Left lung (tissue), 10 donors: ENCODE data around the gene RPL32. TPM values are rescaled to one million over a fixed set of nuclear protein-coding genes. Genes with fewer than 3 reads are reported as not detected.

Experiments used
- ATAC-seq: fragments of 200-7000 bp; cut with Tn5 transposase; one replicate; pipeline ENCODE4 v1.9.1; 2020; ENCODE audit warnings: moderate library complexity
- DNase-seq, 4 donors: peaks; one replicate each; pipeline ENCODE4 v3.0.0-alpha.2; 2013 to 2020
- H3K27ac ChIP-seq, 2 donors: fragments of 200-600 bp; sonication (generic) in 1 of 2; one replicate each; pipeline versions ENCODE4 v1.5.0 to v1.8.0; 2020 to 2021
- H3K27me3 ChIP-seq, 2 donors: fragments of 200-600 bp; sonication (generic) in 1 of 2; one replicate each; pipeline versions ENCODE4 v1.5.0 to v1.8.0; 2020 to 2021
- H3K36me3 ChIP-seq, 2 donors: fragments of 200-600 bp; sonication (generic) in 1 of 2; one replicate each; pipeline versions ENCODE4 v1.5.0 to v1.8.0; 2020 to 2021
- H3K4me1 ChIP-seq, 2 donors: fragments of 200-600 bp; one replicate each; pipeline ENCODE4 v1.8.0; 2021
- H3K4me3 ChIP-seq, 2 donors: fragments of 200-600 bp; sonication (generic) in 1 of 2; one replicate each; pipeline versions ENCODE4 v1.5.0 to v1.8.0; 2020 to 2021; ENCODE audit warnings: mild to moderate bottlenecking in 1 of 2
- H3K9me3 ChIP-seq, 2 donors: fragments of 200-600 bp; sonication (generic) in 1 of 2; one replicate each; pipeline versions ENCODE4 v1.5.0 to v1.8.0; 2020 to 2021
- CTCF ChIP-seq, 2 donors: fragments of 200-600 bp; sonication (generic) in 1 of 2; IDR thresholded peaks; one replicate each; pipeline versions ENCODE4 v1.5.0 to v1.8.0; 2021; ENCODE audit warnings: antibody characterized with exemption in 2 of 2
- intact Hi-C, 2 donors: fragments of 100-400 bp; cut with DNase I; formaldehyde crosslinking; loops; one replicate each; pipeline versions ENCODE4 v1.11.2 to v1.14.2; 2022
- polyA plus RNA-seq, 6 donors: library from polyadenylated mRNA; unstranded; fragments of 120-200 nt; gene quantifications; one replicate each; pipeline ENCODE4 v1.2.1, GENCODE V29; 2013; ENCODE audit not compliant: insufficient read length in 6 of 6
- total RNA-seq, 2 donors: library from RNA; stranded (reverse); fragmentation: NEBNext Ultra II Directional; extraction: Animal tissue kit (Norgen Biotek cat#: 25700); gene quantifications; one replicate each; pipeline ENCODE4 v1.2.1, GENCODE V29; 2021
- donor health status: DM: no; HTN: yes; CAD: no.
- donor health status: DM: no; HTN: no; CAD: no.

Gene RPL32
- total and polyA plus RNA-seq, 8 donors: 1,223 to 2,940 (median 2,469) TPM

- intact Hi-C loops: no loop called here
- H3K9me3 ChIP-seq: no peaks in the 10 kb centered on the region
- H3K27ac ChIP-seq: no peak overlapping the region
- no peaks in the 10 kb centered on the region for H3K36me3 ChIP-seq
- no peak overlapping the region for H3K4me3 ChIP-seq
- ATAC-seq (no peak), DNase-seq (no peak)
- no peak for TF ChIP-seq CTCF (IDR thresholded peaks at IDR 0.05)
- no peaks in the 10 kb centered on the region for H3K27me3 ChIP-seq
- H3K4me1 ChIP-seq: peaks cover 0 to 18% of the 10 kb centered on the region in 2 donors
Measured at GRCh38 chr3:12809001-12809400, 32.4 kb downstream of the RPL32 start.

GRCh38 chr3:12808587-12808986 lies 32.8 kb downstream of the RPL32 start:
- Histone ChIP-seq H3K36me3 (no peaks in the 10 kb centered on the region), H3K9me3 (no peaks in the 10 kb centered on the region), H3K27ac (no peak overlapping the region), H3K27me3 (no peaks in the 10 kb centered on the region), H3K4me3 (no peak overlapping the region), H3K4me1 (peaks cover 0 to 18% of the 10 kb centered on the region in 2 donors)
- DNase-seq: no peak
- intact Hi-C loops: no loop called here
- no peak for ATAC-seq
- no peak for TF ChIP-seq CTCF (IDR thresholded peaks at IDR 0.05)

DNA sequence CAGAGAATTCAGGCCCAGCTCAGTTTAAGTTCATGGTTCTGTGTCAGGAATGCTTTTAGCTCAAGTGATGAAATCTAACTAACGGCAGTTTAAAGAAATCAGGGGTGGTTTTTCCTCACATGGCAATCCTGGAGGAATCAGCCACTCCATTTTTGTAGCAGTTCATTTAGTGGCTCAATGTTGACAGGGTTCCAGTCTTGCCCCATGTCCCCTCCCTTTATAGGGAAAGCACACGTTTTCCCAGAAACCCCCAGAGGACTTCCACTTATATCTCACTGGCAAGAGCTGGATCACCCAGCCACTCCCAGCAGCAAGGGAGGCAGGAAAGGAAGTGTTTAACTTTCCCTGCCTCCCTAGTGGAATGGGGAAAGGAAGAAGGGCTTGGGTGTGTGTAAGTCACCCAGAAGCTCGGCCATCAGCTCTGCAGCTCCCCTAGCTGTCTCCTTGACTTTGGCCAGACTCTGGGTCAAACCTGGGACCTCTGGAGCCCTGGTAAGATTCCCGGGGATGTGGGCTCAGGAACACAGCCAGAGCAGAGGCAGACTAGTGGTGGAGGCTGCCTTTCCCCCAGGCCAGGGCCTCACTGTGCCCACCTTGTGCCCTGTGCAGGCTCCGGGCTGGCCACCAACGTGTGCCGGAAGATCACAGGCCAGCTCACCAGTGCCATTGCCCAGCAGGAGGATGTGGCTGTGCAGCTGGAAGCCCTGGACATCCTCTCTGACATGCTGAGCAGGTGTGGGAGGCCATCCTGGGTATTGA lies 33.6 kb downstream of the RPL32 start:
- TF ChIP-seq CTCF (IDR thresholded peaks at IDR 0.05): no peak
- Histone ChIP-seq H3K9me3 (no peaks in the 10 kb centered on the region), H3K36me3 (no peaks in the 10 kb centered on the region), H3K4me1 (peaks cover 0 to 18% of the 10 kb centered on the region in 2 donors), H3K4me3 (no peak overlapping the region), H3K27ac (no peak overlapping the region), H3K27me3 (no peaks in the 10 kb centered on the region)
- ATAC-seq (no peak), DNase-seq (no peak)
- intact Hi-C loops: no loop called here

- TF ChIP-seq CTCF (IDR thresholded peaks at IDR 0.05): no peak
- Histone ChIP-seq H3K4me3 (no peak overlapping the region), H3K27me3 (no peaks in the 10 kb centered on the region), H3K36me3 (no peaks in the 10 kb centered on the region), H3K27ac (no peak overlapping the region), H3K9me3 (no peaks in the 10 kb centered on the region), H3K4me1 (peaks cover 0 to 18% of the 10 kb centered on the region in 2 donors)
- DNase-seq (no peak), ATAC-seq (no peak)
- intact Hi-C loops: no loop called here
Measured at GRCh38 chr3:12807066-12807465, 34.3 kb downstream of the RPL32 start.

- intact Hi-C loops: no loop called here
- no peak for DNase-seq
Measured at GRCh38 chr3:12803371-12803770, 38.0 kb downstream of the RPL32 start.

More at GRCh38 chr3:12803371-12803770, 38.0 kb downstream of the RPL32 start:
- no peak for ATAC-seq
- H3K4me3 ChIP-seq: no peak overlapping the region
- no peak overlapping the region for H3K27ac ChIP-seq
- H3K27me3 ChIP-seq: no peaks in the 10 kb centered on the region
- no peaks in the 10 kb centered on the region for H3K9me3 ChIP-seq
- no peaks in the 10 kb centered on the region for H3K4me1 ChIP-seq
- TF ChIP-seq CTCF (IDR thresholded peaks at IDR 0.05): no peak
- H3K36me3 ChIP-seq: no peaks in the 10 kb centered on the region
